CD4-positive, alpha-beta memory T cell (primary cell): Measurements from ENCODE around the gene STK11. TPM values are rescaled to one million over a fixed set of nuclear protein-coding genes. Genes with fewer than 3 reads are reported as not detected.

Experiments used
- CTCF ChIA-PET: fragments of 350-600 bp; sonication (Branson Sonifier 250); formaldehyde crosslinking; loops from one replicate; lab custom pipeline; 2021; ENCODE audit warnings: inconsistent platforms; ENCODE audit not compliant: partially characterized antibody; lab: Charles Lee
- POLR2A ChIA-PET: fragments of 350-600 bp; sonication (Branson Sonifier 250); formaldehyde crosslinking; loops from one replicate; lab custom pipeline; 2021; ENCODE audit not compliant: partially characterized antibody; lab: Charles Lee
- DNase-seq, 5 donors: peaks; one replicate each; pipeline versions ENCODE4 v3.0.0 to v3.0.0-alpha.2; 2020 to 2022; ENCODE audit warnings: mixed read lengths in 1 of 5
- H3K27ac ChIP-seq: one replicate; pipeline ENCODE4 v1.7.0; 2013; ENCODE audit warnings: low read depth, low read length
- H3K27me3 ChIP-seq: 2 replicates; pipeline ENCODE4 v1.7.0; 2013; ENCODE audit warnings: mild to moderate bottlenecking, low read length, moderate library complexity; ENCODE audit not compliant: insufficient read depth
- H3K36me3 ChIP-seq: 2 replicates; pipeline ENCODE4 v1.7.0; 2013; ENCODE audit warnings: mild to moderate bottlenecking, low read length, moderate library complexity; ENCODE audit not compliant: insufficient read depth
- H3K4me1 ChIP-seq: 2 replicates; pipeline ENCODE4 v1.7.0; 2013; ENCODE audit warnings: mild to moderate bottlenecking, low read length, moderate library complexity; ENCODE audit not compliant: insufficient read depth
- H3K4me3 ChIP-seq, 2 donors: one replicate each; pipeline ENCODE4 v1.7.0; 2013; ENCODE audit warnings: low read length in 2 of 2, mild to moderate bottlenecking in 1 of 2
- H3K9me3 ChIP-seq, 2 donors: one replicate each; pipeline ENCODE4 v1.7.0; 2013; ENCODE audit warnings: low read length in 2 of 2, control low read depth in 1 of 2; ENCODE audit not compliant: control insufficient read depth in 1 of 2
- H3K27ac Mint-ChIP-seq, 7 donors: one replicate each; pipeline ENCODE4 v1.8.0; 2020 to 2021; ENCODE audit warnings: mixed read lengths in 7 of 7, mild to moderate bottlenecking in 6 of 7, inconsistent platforms in 3 of 7, moderate library complexity in 3 of 7
- H3K27me3 Mint-ChIP-seq, 2 donors: one replicate each; pipeline ENCODE4 v1.8.0; 2020 to 2021; ENCODE audit warnings: mixed read lengths in 2 of 2
- H3K36me3 Mint-ChIP-seq, 2 donors: one replicate each; pipeline ENCODE4 v1.8.0; 2020 to 2021; ENCODE audit warnings: mixed read lengths in 2 of 2, inconsistent platforms in 1 of 2, mild to moderate bottlenecking in 1 of 2
- H3K4me1 Mint-ChIP-seq, 4 donors: one replicate each; pipeline ENCODE4 v1.8.0; 2020 to 2021; ENCODE audit warnings: mixed read lengths in 4 of 4, mild to moderate bottlenecking in 1 of 4
- H3K4me3 Mint-ChIP-seq, 8 donors: one replicate each; pipeline ENCODE4 v1.8.0; 2020 to 2021; ENCODE audit warnings: mixed read lengths in 8 of 8, mild to moderate bottlenecking in 7 of 8, moderate library complexity in 6 of 8, inconsistent platforms in 3 of 8
- H3K9me3 Mint-ChIP-seq, 8 donors: one replicate each; pipeline ENCODE4 v1.8.0; 2020 to 2021; ENCODE audit warnings: mixed read lengths in 8 of 8, mild to moderate bottlenecking in 5 of 8, inconsistent platforms in 3 of 8, moderate library complexity in 1 of 8
- intact Hi-C: fragments of 100-400 bp; cut with micrococcal nuclease; formaldehyde crosslinking; loops from one replicate; pipeline ENCODE4 v1.15.1; 2023
- polyA plus RNA-seq, 2 donors: library from polyadenylated mRNA; unstranded; fragments of 300-500 nt; fragmentation: Illumina TruSeq; gene quantifications; one replicate each; pipeline ENCODE4 v1.2.3, GENCODE V29; 2021
- total RNA-seq, 2 experiments: library from RNA; stranded (reverse); gene quantifications; one replicate each; pipeline ENCODE4 v1.2.3, GENCODE V29; 2021

Gene STK11
- total and polyA plus RNA-seq, 4 experiments from 2014 or later, result 11.0 to 114 (median 77.6) TPM

GRCh38 chr19:1254530-1255185 lies 49.1 kb downstream of the STK11 start:
- Mint-ChIP-seq H3K27me3 (no peaks in the 10 kb centered on the region), H3K36me3 (peaks cover 22 to 39% of the 10 kb centered on the region in 2 donors), H3K4me3 (peak overlapping the region; percentile 21 to 67 (median 40)), H3K4me1 (peaks cover 18 to 56% (median 34%) of the 10 kb centered on the region in 4 donors), H3K27ac (peak overlapping the region; percentile 13 to 80 (median 52)), H3K9me3 (peaks cover 0 to 10% (median 0%) of the 10 kb centered on the region in 8 donors)
- Histone ChIP-seq H3K4me1 (peaks cover 62% of the 10 kb centered on the region), H3K4me3 (no peak overlapping the region), H3K27ac (peak overlapping the region; percentile 3), H3K36me3 (peaks cover 29% of the 10 kb centered on the region), H3K9me3 (no peaks in the 10 kb centered on the region), H3K27me3 (no peaks in the 10 kb centered on the region)
- intact Hi-C loops, result loop anchor here (5.0 kb wide), 1 partner anchor 153 kb away; the partner anchor contains the start of gene DAZAP1
- no peak for DNase-seq
- ChIA-PET POLR2A (interaction anchor here (0.8 to 10.8 kb wide), 4 partner anchors 12 to 159 kb away, joined by 3 to 397 read pairs (median 22); partner anchors contain the start of genes CIRBP, FAM174C and POLR2E), CTCF (interaction anchor here (1.9 to 3.2 kb wide), 2 partner anchors 10 to 12 kb away, joined by 7 to 11 read pairs; no protein-coding TSS in a partner anchor)

GRCh38 chr19:1255186-1256161 lies 49.9 kb downstream of the STK11 start:
- H3K27me3 ChIP-seq, result no peaks in the 10 kb centered on the region
- H3K27ac ChIP-seq, result peak overlapping the region; percentile 3
- intact Hi-C loops, result no loop called here
- DNase-seq, result no peak
- ChIA-PET CTCF (interaction anchor here (1.9 to 3.2 kb wide), 3 partner anchors 11 kb away, joined by 7 to 11 read pairs (median 8); no protein-coding TSS in a partner anchor), POLR2A (interaction anchor here (0.8 to 10.8 kb wide), 5 partner anchors 11 to 160 kb away, joined by 3 to 397 read pairs (median 5); partner anchors contain the start of genes CIRBP, FAM174C and POLR2E)
- H3K4me3 ChIP-seq, result no peak overlapping the region
- H3K4me1 ChIP-seq, result peaks cover 70% of the 10 kb centered on the region
- H3K4me3 Mint-ChIP-seq, result peak overlapping the region in 2 of 8 donors; percentile 44 to 61
- H3K27me3 Mint-ChIP-seq, result no peaks in the 10 kb centered on the region
- peaks cover 0 to 9% (median 0%) of the 10 kb centered on the region in 8 donors for H3K9me3 Mint-ChIP-seq
- H3K9me3 ChIP-seq, result no peaks in the 10 kb centered on the region
- peaks cover 22 to 60% (median 39%) of the 10 kb centered on the region in 4 donors for H3K4me1 Mint-ChIP-seq
- H3K27ac Mint-ChIP-seq, result peak overlapping the region in 5 of 7 donors; percentile 15 to 80 (median 52)
- peaks cover 29% of the 10 kb centered on the region for H3K36me3 ChIP-seq
- H3K36me3 Mint-ChIP-seq, result peaks cover 19 to 42% of the 10 kb centered on the region in 2 donors

- no peak for DNase-seq
- no peak overlapping the region for H3K4me3 ChIP-seq
- no peaks in the 10 kb centered on the region for H3K9me3 ChIP-seq
- ChIA-PET CTCF (interaction anchor here (2.5 to 3.2 kb wide), 2 partner anchors 9 to 12 kb away, joined by 8 to 11 read pairs; no protein-coding TSS in a partner anchor), POLR2A (interaction anchor here (0.7 to 10.8 kb wide), 4 partner anchors 10 to 169 kb away, joined by 3 to 397 read pairs (median 40); partner anchors contain the start of genes CIRBP and FAM174C)
- peaks cover 28 to 66% (median 45%) of the 10 kb centered on the region in 4 donors for H3K4me1 Mint-ChIP-seq
- H3K27ac Mint-ChIP-seq, result peak overlapping the region in 6 of 7 donors; percentile 46 to 99 (median 92)
- peak overlapping the region in 6 of 8 donors; percentile 21 to 93 (median 46) for H3K4me3 Mint-ChIP-seq
- peaks cover 0 to 2% of the 10 kb centered on the region in 2 donors for H3K27me3 Mint-ChIP-seq
- H3K27ac ChIP-seq, result no peak overlapping the region
- H3K27me3 ChIP-seq, result no peaks in the 10 kb centered on the region
- peaks cover 0 to 5% (median 0%) of the 10 kb centered on the region in 8 donors for H3K9me3 Mint-ChIP-seq
- H3K4me1 ChIP-seq, result peaks cover 80% of the 10 kb centered on the region
- intact Hi-C loops, result no loop called here
- H3K36me3 Mint-ChIP-seq, result peaks cover 17 to 34% of the 10 kb centered on the region in 2 donors
- H3K36me3 ChIP-seq, result peaks cover 29% of the 10 kb centered on the region
Observed at GRCh38 chr19:1256646-1257474, 51.3 kb downstream of the STK11 start.

- Histone ChIP-seq H3K4me3 (no peak overlapping the region), H3K27me3 (no peaks in the 10 kb centered on the region), H3K36me3 (peaks cover 29% of the 10 kb centered on the region), H3K27ac (peak overlapping the region; percentile 87), H3K4me1 (peaks cover 88% of the 10 kb centered on the region), H3K9me3 (no peaks in the 10 kb centered on the region)
- intact Hi-C loops, result no loop called here
- Mint-ChIP-seq H3K27ac (peak overlapping the region; percentile 77 to 99 (median 98)), H3K9me3 (peaks cover 0 to 5% (median 0%) of the 10 kb centered on the region in 8 donors), H3K36me3 (peaks cover 17 to 32% of the 10 kb centered on the region in 2 donors), H3K4me1 (peaks cover 29 to 65% (median 49%) of the 10 kb centered on the region in 4 donors), H3K27me3 (peaks cover 0 to 3% of the 10 kb centered on the region in 2 donors), H3K4me3 (peak overlapping the region in 7 of 8 donors; percentile 21 to 93 (median 88))
- POLR2A ChIA-PET, result interaction anchor here (7.0 to 10.8 kb wide), 2 partner anchors 9 to 16 kb away, joined by 74 to 397 read pairs; partner anchors contain the start of genes CIRBP and FAM174C
- no peak for DNase-seq
- CTCF ChIA-PET, result interaction anchor here (2.5 to 3.2 kb wide), 2 partner anchors 9 to 13 kb away, joined by 8 to 11 read pairs; no protein-coding TSS in a partner anchor
Observed at GRCh38 chr19:1257475-1258162, 52.0 kb downstream of the STK11 start.

GRCh38 chr19:1258163-1258492 lies 52.5 kb downstream of the STK11 start:
- peaks cover 29 to 67% (median 49%) of the 10 kb centered on the region in 4 donors for H3K4me1 Mint-ChIP-seq
- peak overlapping the region; percentile 95 to 99 (median 99) for H3K27ac Mint-ChIP-seq
- peaks cover 92% of the 10 kb centered on the region for H3K4me1 ChIP-seq

More at GRCh38 chr19:1258163-1258492, 52.5 kb downstream of the STK11 start:
- no peak for DNase-seq
- Mint-ChIP-seq H3K27me3 (peaks cover 0 to 3% of the 10 kb centered on the region in 2 donors), H3K4me3 (peak overlapping the region; percentile 15 to 93 (median 88)), H3K9me3 (peaks cover 0 to 5% (median 0%) of the 10 kb centered on the region in 8 donors), H3K36me3 (peaks cover 17 to 32% of the 10 kb centered on the region in 2 donors)
- intact Hi-C loops, result no loop called here
- Histone ChIP-seq H3K36me3 (peaks cover 29% of the 10 kb centered on the region), H3K4me3 (peak overlapping the region in 1 of 2 donors; percentile 41), H3K27me3 (no peaks in the 10 kb centered on the region), H3K9me3 (no peaks in the 10 kb centered on the region), H3K27ac (peak overlapping the region; percentile 87)
- CTCF ChIA-PET, result no interaction called here
- POLR2A ChIA-PET, result interaction anchor here (1.9 to 12.0 kb wide), 4 partner anchors 8 to 16 kb away, joined by 6 to 650 read pairs (median 236); partner anchors contain the start of genes ATP5F1D, CBARP, CIRBP and FAM174C
